GM19467 (cell line): ENCODE results near the gene PRM3.

Experiments
- ATAC-seq: cut with Tn5 transposase; IDR thresholded peaks from one replicate; pipeline ENCODE4 v1.9.1; 2021; ENCODE audit warnings: mild to moderate bottlenecking, moderate library complexity; ENCODE audit not compliant: unreplicated experiment

The PRM3 gene

GRCh38 chr16:11272921-11273720 is at the start of gene PRM3:
TSS of gene PRM3 (minus strand) at chr16:11273629. CDS start at chr16:11273595, 34 bp downstream.
- ATAC-seq, result no peak

- no peak for ATAC-seq
Observed at GRCh38 chr16:11322823-11323222, 49.4 kb upstream of the PRM3 start.

- ATAC-seq, result no peak
Observed at GRCh38 chr16:11321662-11322061, 48.2 kb upstream of the PRM3 start.

GRCh38 chr16:11320170-11320569 is 46.7 kb upstream of the PRM3 start:
- ATAC-seq, result no peak

GRCh38 chr16:11319529-11320146 is 46.2 kb upstream of the PRM3 start:
- ATAC-seq, result no peak

GRCh38 chr16:11318817-11319216 is 45.4 kb upstream of the PRM3 start:
- ATAC-seq, result no peak

GRCh38 chr16:11316331-11317015 is 43.0 kb upstream of the PRM3 start:
- ATAC-seq, result no peak

- ATAC-seq, result no peak
Observed at GRCh38 chr16:11315510-11315909, 42.1 kb upstream of the PRM3 start.

- ATAC-seq, result no peak
Observed at GRCh38 chr16:11314309-11314894, 41.0 kb upstream of the PRM3 start.

- no peak for ATAC-seq
Observed at GRCh38 chr16:11313493-11314308, 40.3 kb upstream of the PRM3 start.

- no peak for ATAC-seq
Observed at GRCh38 chr16:11312718-11313492, 39.5 kb upstream of the PRM3 start.

GRCh38 chr16:11310997-11311561 is 37.6 kb upstream of the PRM3 start:
- ATAC-seq, result no peak

GRCh38 chr16:11310634-11310977 is 37.2 kb upstream of the PRM3 start:
- no peak for ATAC-seq

GRCh38 chr16:11309895-11310633 is 36.6 kb upstream of the PRM3 start:
- ATAC-seq, result no peak

- no peak for ATAC-seq
Observed at GRCh38 chr16:11308493-11309283, 35.3 kb upstream of the PRM3 start.

GRCh38 chr16:11307639-11308492 is 34.4 kb upstream of the PRM3 start:
- ATAC-seq, result no peak

GRCh38 chr16:11306997-11307638 is 33.7 kb upstream of the PRM3 start:
- ATAC-seq, result no peak
